COLO668 (cell line): ENCODE measurements around the gene TMPRSS6.

Source experiments
- DNase-seq: peaks from one replicate; lab custom pipeline; 2025; ENCODE audit not compliant: unreplicated experiment; lab: John Stamatoyannopoulos, UW

Gene TMPRSS6

DNA sequence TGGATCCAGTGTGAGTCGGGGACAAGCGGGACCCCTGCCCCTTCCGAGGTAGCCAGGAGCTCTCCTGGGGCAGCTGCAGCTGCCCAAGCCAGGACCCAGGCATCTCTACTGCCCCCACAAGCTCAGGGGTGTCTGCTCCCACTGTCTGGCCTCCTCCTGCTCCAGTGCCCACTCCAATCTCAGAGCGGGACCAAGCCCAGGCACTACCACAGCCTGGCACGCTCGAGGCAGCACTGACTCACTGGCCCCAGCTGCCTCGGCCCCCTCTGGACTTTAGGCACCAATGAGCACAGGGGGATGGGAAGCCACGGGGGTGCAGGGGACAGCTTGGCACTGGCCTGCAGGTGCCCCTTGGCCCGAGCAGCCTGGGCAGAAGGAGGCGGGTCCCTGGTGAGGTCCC, 32.0 kb upstream of the TMPRSS6 start:
- no peak for DNase-seq

- DNase-seq: no peak
Observed at GRCh38 chr22:37140686-37141323, 31.3 kb upstream of the TMPRSS6 start.

- DNase-seq: no peak
Observed at GRCh38 chr22:37139762-37140161, 30.2 kb upstream of the TMPRSS6 start.

DNA sequence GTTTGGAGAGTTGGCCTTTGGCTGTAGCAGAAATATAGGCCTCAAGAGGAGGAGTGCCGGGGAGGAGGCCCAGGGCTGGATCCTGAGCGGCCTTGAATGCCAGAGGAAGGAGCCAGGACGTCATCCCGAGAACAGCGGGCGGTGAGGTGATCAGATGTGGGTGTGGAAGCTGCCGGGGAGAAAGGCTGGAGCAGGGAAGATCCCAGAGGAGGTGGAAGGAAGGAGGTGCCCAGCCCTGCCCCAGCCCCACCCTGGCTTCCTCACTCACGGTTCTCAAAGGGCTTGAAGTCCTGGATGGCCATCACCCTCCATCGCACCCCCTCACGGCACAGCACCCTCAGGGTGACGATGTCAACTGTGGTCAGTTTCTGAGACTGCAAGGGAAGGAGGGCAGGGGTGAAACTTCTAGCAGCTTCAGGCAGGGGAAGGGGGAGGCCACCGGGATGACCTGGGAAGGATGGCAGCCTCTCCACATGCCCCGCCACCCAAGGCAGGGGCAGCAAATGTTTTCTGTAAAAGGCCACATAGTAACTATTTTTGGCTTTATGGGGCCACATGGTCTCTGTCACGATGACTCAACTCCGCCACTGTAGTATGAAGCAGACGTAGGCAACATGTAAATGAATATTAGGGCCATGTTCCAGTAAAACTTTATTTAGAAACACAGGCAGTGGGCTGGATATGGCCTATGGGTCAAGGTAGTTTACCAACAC, 29.5 kb upstream of the TMPRSS6 start:
- DNase-seq: no peak

- no peak for DNase-seq
Observed at GRCh38 chr22:37137903-37138665, 28.6 kb upstream of the TMPRSS6 start.

DNA sequence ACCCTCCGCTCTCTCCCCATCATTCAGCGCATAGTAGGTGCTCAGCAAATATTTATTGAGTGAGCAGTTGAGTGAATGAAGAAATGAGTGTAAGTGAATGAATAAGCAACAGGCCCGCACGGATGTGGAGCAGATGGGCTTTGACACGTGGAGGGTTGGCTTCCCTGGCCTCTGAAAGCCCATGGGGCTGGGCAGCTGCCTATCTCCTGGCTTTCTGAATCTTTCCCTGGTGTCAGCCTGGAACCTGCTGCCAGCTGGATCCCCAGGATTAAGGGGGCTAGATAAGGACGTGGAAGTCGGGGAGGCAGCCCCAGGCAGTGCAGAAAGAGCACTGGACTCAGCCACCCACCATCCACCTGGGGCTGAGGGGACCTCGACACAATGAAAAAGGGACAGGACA, 27.6 kb upstream of the TMPRSS6 start:
- no peak for DNase-seq

GRCh38 chr22:37135023-37135422, 25.5 kb upstream of the TMPRSS6 start:
- no peak for DNase-seq

DNA sequence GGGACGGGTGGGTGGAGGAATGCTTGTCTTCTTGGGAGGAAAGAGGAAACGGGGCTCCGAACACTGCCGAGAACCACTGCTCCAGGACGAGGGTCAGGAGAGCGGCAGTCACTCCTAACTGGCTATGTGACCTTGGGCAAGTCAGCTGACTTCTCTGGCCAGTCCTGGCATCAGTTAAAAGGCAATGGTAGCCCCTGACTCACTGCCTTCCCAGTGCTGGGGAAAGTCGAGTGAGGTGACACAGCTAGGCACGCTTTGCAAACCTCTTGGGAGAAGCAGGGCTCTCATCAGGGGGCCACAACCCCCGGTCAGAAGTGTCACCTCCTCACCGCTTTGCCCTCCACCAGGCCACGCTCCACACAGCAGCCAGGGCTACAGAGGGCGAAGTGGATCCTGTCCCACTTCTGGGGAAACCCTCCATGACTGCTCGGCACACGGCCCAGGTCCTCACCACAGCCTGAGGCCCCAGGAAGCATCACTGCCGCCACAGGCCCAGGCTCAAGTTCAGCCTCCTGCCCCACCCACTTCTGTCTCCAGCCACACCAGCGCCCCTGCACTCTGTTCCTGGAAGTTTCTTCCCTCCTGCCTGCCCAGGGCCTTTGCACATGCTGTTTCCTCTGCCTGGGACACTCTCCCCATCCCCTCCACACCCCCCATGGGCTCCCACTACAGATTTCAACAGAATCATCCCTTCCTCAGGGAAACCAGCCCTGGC, 23.9 kb upstream of the TMPRSS6 start:
- no peak for DNase-seq

GRCh38 chr22:37132773-37133172, 23.3 kb upstream of the TMPRSS6 start:
- DNase-seq: no peak

DNA sequence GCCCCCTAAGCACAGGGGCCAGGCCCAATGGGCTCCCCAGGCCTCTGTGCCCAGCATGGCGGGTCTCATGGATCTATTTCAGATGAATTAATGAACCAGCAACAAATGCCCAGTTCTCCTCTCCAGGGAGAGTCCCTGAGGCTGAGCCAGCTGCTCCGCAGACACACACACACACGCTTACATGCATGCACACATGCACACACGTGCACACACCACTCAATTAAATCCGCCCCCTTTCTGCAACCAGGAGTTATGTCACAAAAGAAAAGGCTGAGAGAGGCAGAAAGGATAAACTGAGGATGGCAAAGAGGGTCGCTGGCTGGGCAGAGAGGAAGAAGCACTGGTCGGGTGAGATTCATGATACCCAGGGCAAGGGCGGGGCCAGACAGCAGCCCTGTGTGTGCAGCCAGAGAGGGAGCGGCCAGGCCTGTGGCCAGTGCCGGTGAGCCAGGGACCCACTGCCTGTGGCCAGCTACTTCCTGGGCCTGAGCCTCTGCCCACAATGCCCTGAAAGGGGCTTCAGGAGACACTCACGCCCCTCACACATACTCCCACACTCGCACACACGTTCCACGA, 20.4 kb upstream of the TMPRSS6 start:
- no peak for DNase-seq

- DNase-seq: no peak
Observed at GRCh38 chr22:37128555-37129281, 19.2 kb upstream of the TMPRSS6 start.

DNA sequence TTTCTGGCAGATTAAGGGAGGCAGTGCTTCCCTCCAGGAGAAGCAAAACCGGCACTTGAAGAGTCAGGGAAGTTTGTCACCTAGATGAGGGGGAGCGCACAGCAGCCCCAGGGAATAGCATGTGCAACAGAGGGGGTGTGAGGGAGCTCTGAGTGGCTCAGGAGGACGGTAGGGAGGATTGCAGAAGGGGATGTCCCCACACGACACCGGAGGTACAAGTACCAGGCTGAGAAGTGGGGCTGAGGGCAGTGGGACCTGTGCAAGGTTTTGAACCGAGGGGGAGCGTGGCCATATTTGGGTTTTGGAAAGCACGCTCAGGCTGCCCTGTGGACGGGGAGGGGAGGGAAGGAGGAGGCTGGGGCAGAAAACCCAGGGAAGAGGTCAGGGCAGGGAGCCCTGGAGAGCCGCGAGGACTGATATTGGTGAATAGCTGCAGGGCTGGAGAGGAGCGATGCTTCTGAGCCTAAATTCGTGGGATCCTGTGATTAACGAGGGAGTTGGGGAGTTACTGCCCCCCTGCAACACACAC, 17.9 kb upstream of the TMPRSS6 start:
- DNase-seq: no peak

DNA sequence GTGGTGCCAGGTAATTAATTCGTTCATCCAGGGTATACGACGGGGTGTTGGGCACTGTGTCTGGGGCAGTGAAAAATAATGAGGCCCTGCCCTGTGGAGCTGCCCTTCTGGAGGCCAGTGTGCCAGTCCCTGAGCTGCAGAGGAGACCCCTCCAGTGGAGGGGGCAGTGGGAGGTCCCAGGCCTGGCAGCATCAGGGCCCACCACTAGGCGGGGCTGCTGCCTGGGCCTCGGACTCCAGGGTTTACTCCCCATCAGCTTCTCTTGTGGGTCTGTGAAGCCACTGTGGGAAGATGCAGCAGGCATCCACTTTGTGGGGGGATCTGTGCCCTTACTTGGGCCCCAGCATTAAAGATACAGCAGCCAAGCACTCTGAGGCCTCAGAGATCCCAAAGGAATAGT, 17.4 kb upstream of the TMPRSS6 start:
- DNase-seq: no peak

DNA sequence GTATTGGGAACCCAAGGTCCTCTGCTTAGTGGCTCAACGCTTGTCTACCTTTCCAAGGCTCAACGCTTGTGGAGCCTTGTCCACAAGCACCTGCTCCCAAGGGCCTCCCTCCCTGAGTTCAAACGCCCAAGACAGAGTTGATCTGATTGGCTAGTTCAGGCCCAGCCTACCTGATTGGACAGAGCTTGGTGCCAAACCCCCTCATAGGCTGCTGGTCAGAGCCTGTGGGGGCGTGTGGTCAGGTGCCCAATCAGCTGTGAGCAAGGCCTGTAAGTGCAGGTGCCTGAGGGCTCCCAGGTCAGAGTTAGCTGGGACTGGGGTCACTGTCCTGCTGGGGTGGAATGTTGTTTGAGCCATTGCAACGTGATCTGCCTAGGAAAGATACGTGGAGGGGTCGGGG, 16.9 kb upstream of the TMPRSS6 start:
- no peak for DNase-seq

DNA sequence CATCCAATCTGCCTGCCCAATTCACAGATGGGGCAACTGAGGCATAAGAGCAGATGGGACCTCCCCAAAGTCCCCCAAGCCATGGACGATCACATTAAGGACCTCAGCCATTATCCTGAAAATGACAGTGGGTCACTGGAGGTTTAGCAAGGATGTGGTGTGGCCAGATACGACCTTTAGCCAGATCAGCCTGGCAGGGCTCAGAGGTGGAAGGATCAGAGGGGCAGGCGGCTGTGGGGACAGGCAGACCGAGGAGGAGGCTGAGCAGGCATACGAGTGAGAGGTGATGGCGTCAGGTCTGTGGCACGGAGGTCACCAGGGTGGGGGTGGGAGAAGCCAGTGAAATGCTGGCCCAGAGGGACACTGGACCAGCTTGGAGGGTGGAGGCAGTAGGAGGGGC, 14.1 kb upstream of the TMPRSS6 start:
- no peak for DNase-seq

DNA sequence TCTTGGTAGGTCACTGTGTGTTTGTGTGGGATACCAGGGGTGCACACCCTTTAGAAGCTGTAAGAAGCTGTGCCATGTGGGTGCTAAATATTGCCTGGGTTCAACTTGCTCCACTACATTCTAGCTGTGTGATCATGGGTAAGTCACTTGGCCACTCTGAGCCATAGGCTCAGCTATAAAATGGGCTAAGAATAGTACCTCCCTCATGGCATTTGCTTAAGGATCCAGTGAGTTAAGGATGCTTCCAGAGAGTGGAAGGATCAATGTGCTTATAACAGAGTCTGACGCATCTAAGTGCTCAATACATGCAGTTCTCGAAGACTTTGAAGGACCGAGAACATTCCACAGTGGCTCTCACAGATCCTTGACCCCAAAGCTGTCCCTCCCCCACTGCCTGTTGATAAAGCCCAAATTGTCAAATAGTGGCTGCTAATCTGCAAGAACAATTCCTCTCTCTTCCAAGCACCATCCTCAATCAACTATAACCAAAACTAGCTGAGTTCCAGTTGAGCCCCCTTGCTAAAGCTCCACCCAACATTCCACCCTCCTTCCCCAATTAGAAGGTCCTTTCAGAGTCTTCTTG, 13.2 kb upstream of the TMPRSS6 start:
- no peak for DNase-seq

- no peak for DNase-seq
Observed at GRCh38 chr22:37121887-37122591, 12.5 kb upstream of the TMPRSS6 start.

- DNase-seq: no peak
Observed at GRCh38 chr22:37120569-37121340, 11.2 kb upstream of the TMPRSS6 start.

GRCh38 chr22:37119872-37120271, 10.4 kb upstream of the TMPRSS6 start:
- no peak for DNase-seq
